ENCODE data around the gene USP6. TPM values are rescaled to one million over a fixed set of nuclear protein-coding genes. Genes with fewer than 3 reads are reported as not detected.
"Not testable (repeated sequence)": the region's sequence is repeated elsewhere in the genome, so short reads cannot be mapped to it uniquely, and the experiment has no call there.

USP6 gene
- total RNA-seq, 1 experiment from 2014 or later: 0.08 TPM

DNA sequence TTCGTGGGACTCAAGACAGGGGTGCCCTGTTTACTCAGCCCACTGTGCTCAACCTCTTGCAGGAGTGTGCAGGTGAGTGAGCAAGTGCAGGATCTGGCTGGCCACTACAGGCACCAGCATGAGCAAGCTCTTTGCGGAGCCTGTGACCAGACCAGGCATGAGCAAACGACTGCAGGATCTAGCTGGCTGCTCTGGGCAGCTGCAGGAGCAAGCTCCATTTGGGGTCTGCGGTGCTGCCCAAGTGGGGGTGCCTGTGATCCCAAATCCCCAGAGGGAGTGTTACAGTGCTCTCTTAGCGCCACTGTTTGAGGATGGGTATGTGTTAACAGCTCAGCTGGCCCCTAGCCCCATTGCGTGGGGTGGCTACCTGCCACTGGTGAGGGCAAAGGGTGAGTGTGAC lies 2.4 kb downstream of the USP6 start:
- ATAC-seq: no peak
- ChIA-PET POLR2A (no interaction called here), CTCF (no interaction called here)
- Histone ChIP-seq H3K9me3 (ENCODE audit: control insufficient read depth, insufficient read depth, low read depth, low read length) (no peaks in the 10 kb centered on the region), H3K36me3 (ENCODE audit: control insufficient read depth, insufficient read depth, low read length) (no peaks in the 10 kb centered on the region), H3K4me1 (ENCODE audit: control insufficient read depth, insufficient read depth, low read length) (no peaks in the 10 kb centered on the region), H3K27ac (ENCODE audit: low read length) (no peak overlapping the region), H3K4me3 (ENCODE audit: low read depth in 2 of 2, low read length in 2 of 2) (no peak overlapping the region), H3K27me3 (ENCODE audit: control insufficient read depth, insufficient read depth, low read length) (no peaks in the 10 kb centered on the region)
- TF ChIP-seq SIN3A (IDR thresholded peaks at IDR 0.05; ENCODE audit: borderline replicate concordance, insufficient read depth, low read depth, low read length) (no peak), POLR2AphosphoS5 (IDR thresholded peaks at IDR 0.05; ENCODE audit: low read depth, low read length) (no peak)
- no TSS peak for BruUV-seq (replicated peaks)
- no peak for DNase-seq (ENCODE audit: low read depth, low spot score)
- in situ Hi-C loops (cut with HindIII; ENCODE audit: low pct_unique_long_range_greater_than_20kb, low sequenced_read_pairs): no loop called here
- intact Hi-C loops (cut with micrococcal nuclease; ENCODE audit: unreplicated experiment): no loop called here

DNA sequence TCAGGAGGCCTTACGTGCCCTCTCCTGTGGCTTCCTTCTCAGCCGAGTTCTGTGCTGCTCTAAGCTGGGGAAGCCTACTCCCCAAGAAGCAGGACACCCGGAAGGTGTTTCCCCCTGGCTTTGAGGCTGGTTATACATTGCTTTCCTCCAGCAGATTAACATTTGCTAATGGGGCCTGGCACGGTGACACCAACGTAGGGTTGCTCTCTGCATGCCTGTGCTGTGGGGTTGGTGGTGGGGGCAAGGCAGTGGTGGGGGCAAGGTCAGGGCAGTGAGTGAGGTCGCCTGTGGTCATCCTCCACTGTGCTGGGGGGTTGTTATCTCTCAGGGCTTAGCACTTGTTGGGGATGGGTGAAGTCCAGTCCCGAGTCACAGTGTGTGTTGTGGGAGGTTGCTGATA lies 4.2 kb downstream of the USP6 start:
- no peaks in the 10 kb centered on the region for H3K27me3 ChIP-seq (ENCODE audit: control insufficient read depth, insufficient read depth, low read length)
- no peak for ATAC-seq
- BruUV-seq (replicated peaks): no TSS peak
- H3K4me1 ChIP-seq (ENCODE audit: control insufficient read depth, insufficient read depth, low read length): no peaks in the 10 kb centered on the region
- intact Hi-C loops (cut with micrococcal nuclease; ENCODE audit: unreplicated experiment) (no loop called here), in situ Hi-C loops (cut with HindIII; ENCODE audit: low pct_unique_long_range_greater_than_20kb, low sequenced_read_pairs) (no loop called here)
- H3K4me3 ChIP-seq (ENCODE audit: low read depth in 2 of 2, low read length in 2 of 2): no peak overlapping the region
- TF ChIP-seq, protein P1, sequence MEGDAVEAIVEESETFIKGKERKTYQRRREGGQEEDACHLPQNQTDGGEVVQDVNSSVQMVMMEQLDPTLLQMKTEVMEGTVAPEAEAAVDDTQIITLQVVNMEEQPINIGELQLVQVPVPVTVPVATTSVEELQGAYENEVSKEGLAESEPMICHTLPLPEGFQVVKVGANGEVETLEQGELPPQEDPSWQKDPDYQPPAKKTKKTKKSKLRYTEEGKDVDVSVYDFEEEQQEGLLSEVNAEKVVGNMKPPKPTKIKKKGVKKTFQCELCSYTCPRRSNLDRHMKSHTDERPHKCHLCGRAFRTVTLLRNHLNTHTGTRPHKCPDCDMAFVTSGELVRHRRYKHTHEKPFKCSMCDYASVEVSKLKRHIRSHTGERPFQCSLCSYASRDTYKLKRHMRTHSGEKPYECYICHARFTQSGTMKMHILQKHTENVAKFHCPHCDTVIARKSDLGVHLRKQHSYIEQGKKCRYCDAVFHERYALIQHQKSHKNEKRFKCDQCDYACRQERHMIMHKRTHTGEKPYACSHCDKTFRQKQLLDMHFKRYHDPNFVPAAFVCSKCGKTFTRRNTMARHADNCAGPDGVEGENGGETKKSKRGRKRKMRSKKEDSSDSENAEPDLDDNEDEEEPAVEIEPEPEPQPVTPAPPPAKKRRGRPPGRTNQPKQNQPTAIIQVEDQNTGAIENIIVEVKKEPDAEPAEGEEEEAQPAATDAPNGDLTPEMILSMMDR (IDR thresholded peaks at IDR 0.05): no peak
- TF ChIP-seq TCF7L2 (IDR thresholded peaks at IDR 0.05; ENCODE audit: low read depth, low read length): no peak
- no peak for TF ChIP-seq SIN3A (IDR thresholded peaks at IDR 0.05; ENCODE audit: borderline replicate concordance, insufficient read depth, low read depth, low read length)
- TF ChIP-seq POLR2AphosphoS5 (IDR thresholded peaks at IDR 0.05; ENCODE audit: low read depth, low read length): no peak
- TF ChIP-seq, protein P2, sequence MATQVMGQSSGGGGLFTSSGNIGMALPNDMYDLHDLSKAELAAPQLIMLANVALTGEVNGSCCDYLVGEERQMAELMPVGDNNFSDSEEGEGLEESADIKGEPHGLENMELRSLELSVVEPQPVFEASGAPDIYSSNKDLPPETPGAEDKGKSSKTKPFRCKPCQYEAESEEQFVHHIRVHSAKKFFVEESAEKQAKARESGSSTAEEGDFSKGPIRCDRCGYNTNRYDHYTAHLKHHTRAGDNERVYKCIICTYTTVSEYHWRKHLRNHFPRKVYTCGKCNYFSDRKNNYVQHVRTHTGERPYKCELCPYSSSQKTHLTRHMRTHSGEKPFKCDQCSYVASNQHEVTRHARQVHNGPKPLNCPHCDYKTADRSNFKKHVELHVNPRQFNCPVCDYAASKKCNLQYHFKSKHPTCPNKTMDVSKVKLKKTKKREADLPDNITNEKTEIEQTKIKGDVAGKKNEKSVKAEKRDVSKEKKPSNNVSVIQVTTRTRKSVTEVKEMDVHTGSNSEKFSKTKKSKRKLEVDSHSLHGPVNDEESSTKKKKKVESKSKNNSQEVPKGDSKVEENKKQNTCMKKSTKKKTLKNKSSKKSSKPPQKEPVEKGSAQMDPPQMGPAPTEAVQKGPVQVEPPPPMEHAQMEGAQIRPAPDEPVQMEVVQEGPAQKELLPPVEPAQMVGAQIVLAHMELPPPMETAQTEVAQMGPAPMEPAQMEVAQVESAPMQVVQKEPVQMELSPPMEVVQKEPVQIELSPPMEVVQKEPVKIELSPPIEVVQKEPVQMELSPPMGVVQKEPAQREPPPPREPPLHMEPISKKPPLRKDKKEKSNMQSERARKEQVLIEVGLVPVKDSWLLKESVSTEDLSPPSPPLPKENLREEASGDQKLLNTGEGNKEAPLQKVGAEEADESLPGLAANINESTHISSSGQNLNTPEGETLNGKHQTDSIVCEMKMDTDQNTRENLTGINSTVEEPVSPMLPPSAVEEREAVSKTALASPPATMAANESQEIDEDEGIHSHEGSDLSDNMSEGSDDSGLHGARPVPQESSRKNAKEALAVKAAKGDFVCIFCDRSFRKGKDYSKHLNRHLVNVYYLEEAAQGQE (IDR thresholded peaks at IDR 0.05; ENCODE audit: insufficient read depth in 1 of 2, low read depth in 2 of 2, low read length in 1 of 2): no peak
- ChIA-PET POLR2A (no interaction called here), CTCF (no interaction called here)
- DNase-seq (ENCODE audit: low read depth, low spot score): no peak
- no peaks in the 10 kb centered on the region for H3K36me3 ChIP-seq (ENCODE audit: control insufficient read depth, insufficient read depth, low read length)
- H3K27ac ChIP-seq (ENCODE audit: low read length): no peak overlapping the region
- H3K9me3 ChIP-seq (ENCODE audit: control insufficient read depth, insufficient read depth, low read depth, low read length): no peaks in the 10 kb centered on the region

DNA sequence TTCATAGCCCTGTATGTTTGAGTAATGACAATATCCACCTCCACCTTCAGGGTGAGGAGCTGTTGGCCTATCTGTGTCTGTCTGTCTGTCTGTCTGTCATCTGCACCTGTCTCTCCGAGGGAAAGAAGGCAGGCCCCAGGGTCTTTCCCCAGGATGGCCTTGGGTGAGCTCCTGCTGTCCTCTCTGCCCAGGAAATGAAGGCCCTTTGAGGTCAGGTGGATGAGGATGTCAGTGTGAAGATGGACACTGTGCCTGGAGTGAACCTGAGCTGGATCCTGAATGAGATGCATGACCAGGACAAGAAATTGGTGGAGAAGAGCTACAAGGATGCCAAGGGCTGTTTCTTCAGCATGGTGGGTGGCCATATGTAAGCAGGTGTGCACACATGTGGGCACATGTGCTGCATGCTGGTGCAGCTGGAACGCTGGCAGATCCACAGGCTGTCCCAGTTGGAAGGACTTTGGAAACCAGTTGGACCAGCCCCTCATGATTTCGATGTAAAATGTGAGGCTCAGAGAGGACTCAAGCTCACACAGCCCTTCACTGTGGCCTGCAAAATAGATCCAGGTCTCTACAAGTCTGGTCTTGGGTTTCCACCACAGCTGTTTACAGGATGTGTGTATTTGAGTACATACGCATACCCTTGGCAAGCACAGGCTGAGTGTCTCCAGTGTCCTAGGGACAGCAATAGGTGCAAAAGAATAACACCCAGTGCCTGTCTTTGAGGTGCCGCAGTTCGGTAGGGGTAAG lies 4.8 kb downstream of the USP6 start:
- H3K27me3 ChIP-seq (ENCODE audit: control insufficient read depth, insufficient read depth, low read length); H3K27ac ChIP-seq (ENCODE audit: low read length); DNase-seq (ENCODE audit: low read depth, low spot score); H3K9me3 ChIP-seq (ENCODE audit: control insufficient read depth, insufficient read depth, low read depth, low read length); H3K4me3 ChIP-seq (ENCODE audit: low read depth in 2 of 2, low read length in 2 of 2); intact Hi-C loops (cut with micrococcal nuclease; ENCODE audit: unreplicated experiment); H3K36me3 ChIP-seq (ENCODE audit: control insufficient read depth, insufficient read depth, low read length); H3K4me1 ChIP-seq (ENCODE audit: control insufficient read depth, insufficient read depth, low read length); POLR2A ChIA-PET; ATAC-seq; BruUV-seq (replicated peaks); in situ Hi-C loops (cut with HindIII; ENCODE audit: low pct_unique_long_range_greater_than_20kb, low sequenced_read_pairs); CTCF ChIA-PET: not testable (repeated sequence)
